Measurements from ENCODE around the gene CITED2. TPM values are rescaled to one million over a fixed set of nuclear protein-coding genes. Genes with fewer than 3 reads are reported as not detected.

CITED2 gene
- total RNA-seq, 1 donor: 126 TPM

DNA sequence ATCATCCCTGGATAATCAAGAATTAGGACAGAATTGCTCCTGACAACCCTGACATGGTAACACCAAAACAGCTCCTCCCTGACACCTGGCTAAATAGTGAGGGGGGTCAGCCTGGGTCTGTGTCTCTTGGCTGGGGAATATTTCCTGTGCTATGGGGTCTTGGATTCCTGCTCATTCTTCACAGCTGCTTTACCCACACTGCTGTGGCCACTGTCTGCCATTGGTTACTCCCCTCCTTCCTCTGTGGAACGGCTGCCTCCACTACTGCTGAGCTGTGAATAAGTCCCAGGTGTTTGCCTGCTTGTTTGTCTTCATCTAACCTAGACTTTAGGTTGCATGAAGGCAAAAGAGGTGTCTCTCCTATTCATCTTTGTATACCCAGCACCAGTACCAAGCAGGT lies 48.8 kb downstream of the CITED2 start:
- TF ChIP-seq, protein P1, sequence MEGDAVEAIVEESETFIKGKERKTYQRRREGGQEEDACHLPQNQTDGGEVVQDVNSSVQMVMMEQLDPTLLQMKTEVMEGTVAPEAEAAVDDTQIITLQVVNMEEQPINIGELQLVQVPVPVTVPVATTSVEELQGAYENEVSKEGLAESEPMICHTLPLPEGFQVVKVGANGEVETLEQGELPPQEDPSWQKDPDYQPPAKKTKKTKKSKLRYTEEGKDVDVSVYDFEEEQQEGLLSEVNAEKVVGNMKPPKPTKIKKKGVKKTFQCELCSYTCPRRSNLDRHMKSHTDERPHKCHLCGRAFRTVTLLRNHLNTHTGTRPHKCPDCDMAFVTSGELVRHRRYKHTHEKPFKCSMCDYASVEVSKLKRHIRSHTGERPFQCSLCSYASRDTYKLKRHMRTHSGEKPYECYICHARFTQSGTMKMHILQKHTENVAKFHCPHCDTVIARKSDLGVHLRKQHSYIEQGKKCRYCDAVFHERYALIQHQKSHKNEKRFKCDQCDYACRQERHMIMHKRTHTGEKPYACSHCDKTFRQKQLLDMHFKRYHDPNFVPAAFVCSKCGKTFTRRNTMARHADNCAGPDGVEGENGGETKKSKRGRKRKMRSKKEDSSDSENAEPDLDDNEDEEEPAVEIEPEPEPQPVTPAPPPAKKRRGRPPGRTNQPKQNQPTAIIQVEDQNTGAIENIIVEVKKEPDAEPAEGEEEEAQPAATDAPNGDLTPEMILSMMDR (IDR thresholded peaks at IDR 0.05; ENCODE audit: insufficient read depth, low read length): no peak
- no peak for DNase-seq (ENCODE audit: low read depth)
- no peak overlapping the region for H3K4me3 ChIP-seq (ENCODE audit: low read depth, low read length)

DNA sequence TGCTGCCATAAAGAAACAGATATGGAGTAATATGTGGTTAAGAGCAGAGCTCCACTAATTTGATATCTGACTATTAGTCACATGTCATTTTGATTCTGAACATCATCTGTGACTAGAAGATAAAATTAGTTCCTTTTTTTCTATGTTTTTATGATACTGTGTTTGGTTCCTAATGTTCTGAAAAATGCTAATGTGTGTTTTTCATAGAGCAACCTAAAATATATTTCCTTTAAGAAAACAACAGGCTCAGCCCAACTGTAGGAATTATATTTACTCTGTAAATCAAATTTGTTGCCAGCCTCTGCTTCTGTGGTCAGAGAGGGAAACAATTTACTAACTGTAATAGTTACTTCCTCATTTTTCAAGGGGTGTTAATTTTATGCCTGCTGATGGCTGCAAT lies 49.3 kb downstream of the CITED2 start:
- H3K4me3 ChIP-seq (ENCODE audit: low read depth, low read length): no peak overlapping the region
- DNase-seq (ENCODE audit: low read depth): no peak
- TF ChIP-seq, protein P1 (IDR thresholded peaks at IDR 0.05; ENCODE audit: insufficient read depth, low read length): no peak

- TF ChIP-seq, protein P1 (IDR thresholded peaks at IDR 0.05; ENCODE audit: insufficient read depth, low read length): no peak
These were observed 50.2 kb downstream of the CITED2 start for GRCh38 chr6:139324301-139324555.

DNA sequence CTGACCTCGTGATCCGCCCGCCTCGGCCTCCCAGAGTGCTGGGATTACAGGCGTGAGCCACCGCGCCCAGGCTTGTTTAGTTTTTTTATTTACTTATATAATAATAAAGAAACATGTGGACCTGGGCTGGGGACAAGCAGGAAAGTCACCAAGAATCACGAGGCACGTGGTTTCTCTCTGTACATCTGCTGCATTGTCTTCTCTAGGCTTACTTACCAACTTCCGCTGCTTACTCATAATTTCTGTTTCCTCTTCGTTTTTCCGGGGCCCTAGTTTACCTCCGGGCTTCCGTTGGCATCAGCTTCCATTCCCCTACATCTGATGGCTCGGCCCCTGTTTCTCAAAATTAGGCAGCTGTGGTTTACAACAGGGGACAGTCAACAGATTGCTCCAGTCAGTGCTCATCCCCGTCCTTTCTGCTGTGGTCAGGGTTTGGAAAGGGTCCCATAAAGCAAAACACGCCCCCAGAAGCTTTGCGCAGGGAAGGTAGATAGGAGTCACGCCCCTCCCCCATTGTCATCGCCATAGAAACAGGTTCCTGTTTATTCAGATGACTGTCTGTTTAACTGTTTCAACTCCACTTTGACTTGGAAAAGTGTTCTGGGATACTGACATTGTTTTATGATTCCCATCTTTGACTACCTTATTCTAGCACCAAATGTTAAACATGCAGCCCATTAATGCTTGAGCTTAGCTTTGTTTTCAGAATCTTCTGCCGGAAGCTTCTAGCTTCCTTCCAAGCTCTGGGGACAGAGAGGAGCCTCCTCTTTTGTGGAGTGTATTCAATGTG lies 50.7 kb downstream of the CITED2 start:
- DNase-seq (ENCODE audit: low read depth): no peak
- no peak overlapping the region for H3K4me3 ChIP-seq (ENCODE audit: low read depth, low read length)
- TF ChIP-seq, protein P1 (IDR thresholded peaks at IDR 0.05; ENCODE audit: insufficient read depth, low read length): no peak

More at GRCh38 chr6:139324301-139324555, 50.2 kb downstream of the CITED2 start:
- DNase-seq (ENCODE audit: low read depth): no peak
- H3K4me3 ChIP-seq (ENCODE audit: low read depth, low read length): no peak overlapping the region

Other genes with a start within 250 kb of the CITED2 start
- 29.9 and 36.3 TPM in 2 replicates for gene HECA, start 239.6 kb downstream of the CITED2 start, total RNA-seq (ENCODE audit: low replicate concordance)
- 0.33 and 0.36 TPM in 2 replicates for gene TXLNB, start 82.7 kb downstream of the CITED2 start, total RNA-seq (ENCODE audit: low replicate concordance)

Measured in fibroblast of the aortic adventitia (primary cell).